Measurements from ENCODE around the gene CNOT6L.
"Not testable (repeated sequence)": the region's sequence is repeated elsewhere in the genome, so short reads cannot be mapped to it uniquely, and the experiment has no call there.

The CNOT6L gene

DNA sequence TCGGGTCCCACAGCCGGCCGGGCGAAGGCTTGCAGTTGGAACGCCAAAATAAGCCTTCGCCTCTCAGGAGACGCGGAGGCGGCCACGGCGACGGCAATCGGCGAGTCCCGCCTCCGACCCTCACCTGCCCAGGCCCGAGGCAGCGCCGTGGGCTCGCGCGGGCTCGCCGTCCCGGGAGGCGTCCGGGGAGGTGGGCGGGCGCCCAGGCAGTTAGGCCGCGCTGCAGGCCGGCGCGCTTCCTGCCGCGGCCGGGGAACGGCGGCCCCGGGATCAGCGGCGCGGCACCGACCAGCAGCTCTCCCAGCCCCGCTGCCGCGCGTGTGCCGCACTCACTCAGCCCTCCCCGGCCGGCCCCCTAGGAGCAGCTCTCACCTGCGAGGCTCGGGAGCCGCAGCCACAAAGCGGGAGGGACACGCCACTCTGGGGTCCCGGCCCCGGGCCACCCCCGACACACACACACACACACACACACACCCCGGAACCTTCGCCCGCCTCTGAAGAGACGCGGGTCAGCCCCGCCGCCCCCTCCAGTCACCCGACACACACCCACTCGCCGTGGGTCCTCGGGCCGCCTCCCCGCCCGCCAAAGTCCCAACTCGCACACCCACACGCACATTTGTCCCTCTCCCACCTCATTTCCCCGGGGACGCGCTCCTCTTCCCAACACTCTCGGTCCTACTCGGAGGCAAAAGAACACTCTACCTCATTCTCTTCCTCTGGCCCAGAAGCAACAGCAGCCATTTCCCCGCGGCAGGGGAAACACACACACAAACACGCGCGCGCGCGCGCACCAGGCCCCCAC lies at the start of gene CNOT6L:
Gene CNOT6L, minus strand, starts transcription at position 767 of the 802 bp plus-strand sequence. Its CDS starts 60 bp downstream, at position 707.
- peak; percentile 68 for DNase-seq (ENCODE audit: low read depth)
- TF ChIP-seq, protein P1, sequence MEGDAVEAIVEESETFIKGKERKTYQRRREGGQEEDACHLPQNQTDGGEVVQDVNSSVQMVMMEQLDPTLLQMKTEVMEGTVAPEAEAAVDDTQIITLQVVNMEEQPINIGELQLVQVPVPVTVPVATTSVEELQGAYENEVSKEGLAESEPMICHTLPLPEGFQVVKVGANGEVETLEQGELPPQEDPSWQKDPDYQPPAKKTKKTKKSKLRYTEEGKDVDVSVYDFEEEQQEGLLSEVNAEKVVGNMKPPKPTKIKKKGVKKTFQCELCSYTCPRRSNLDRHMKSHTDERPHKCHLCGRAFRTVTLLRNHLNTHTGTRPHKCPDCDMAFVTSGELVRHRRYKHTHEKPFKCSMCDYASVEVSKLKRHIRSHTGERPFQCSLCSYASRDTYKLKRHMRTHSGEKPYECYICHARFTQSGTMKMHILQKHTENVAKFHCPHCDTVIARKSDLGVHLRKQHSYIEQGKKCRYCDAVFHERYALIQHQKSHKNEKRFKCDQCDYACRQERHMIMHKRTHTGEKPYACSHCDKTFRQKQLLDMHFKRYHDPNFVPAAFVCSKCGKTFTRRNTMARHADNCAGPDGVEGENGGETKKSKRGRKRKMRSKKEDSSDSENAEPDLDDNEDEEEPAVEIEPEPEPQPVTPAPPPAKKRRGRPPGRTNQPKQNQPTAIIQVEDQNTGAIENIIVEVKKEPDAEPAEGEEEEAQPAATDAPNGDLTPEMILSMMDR (conservative IDR thresholded peaks at IDR 0.05; ENCODE audit: control insufficient read depth, insufficient read depth, low read depth, low read length) = no peak
- peak within 1 kb of the TSS; percentile 89 for H3K4me3 ChIP-seq (ENCODE audit: control insufficient read depth, low read depth, low read length)

DNA sequence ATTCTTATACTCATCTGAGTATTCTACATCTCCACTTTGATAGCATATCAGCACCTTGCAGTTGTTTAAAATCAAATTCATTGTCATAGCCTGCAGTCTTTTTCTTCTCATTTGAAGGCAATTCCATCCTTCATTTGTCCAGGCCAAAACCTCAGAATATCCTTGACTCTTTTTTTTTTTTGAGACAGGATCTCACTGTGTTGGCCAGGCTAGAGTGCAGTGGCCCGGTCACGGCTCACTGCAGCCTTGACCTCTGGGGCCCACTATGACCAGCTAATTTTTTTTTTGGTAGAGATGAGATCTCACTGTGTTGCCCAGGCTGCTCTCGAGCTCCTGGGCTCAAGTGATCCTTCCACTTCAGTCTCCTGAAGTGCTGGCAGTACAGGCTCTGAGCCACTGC lies 46.1 kb upstream of the CNOT6L start:
- no peak for DNase-seq (ENCODE audit: low read depth)
- TF ChIP-seq, protein P1 (conservative IDR thresholded peaks at IDR 0.05; ENCODE audit: control insufficient read depth, insufficient read depth, low read depth, low read length) = no peak
- H3K4me3 ChIP-seq (ENCODE audit: control insufficient read depth, low read depth, low read length) = no peak overlapping the region

DNA sequence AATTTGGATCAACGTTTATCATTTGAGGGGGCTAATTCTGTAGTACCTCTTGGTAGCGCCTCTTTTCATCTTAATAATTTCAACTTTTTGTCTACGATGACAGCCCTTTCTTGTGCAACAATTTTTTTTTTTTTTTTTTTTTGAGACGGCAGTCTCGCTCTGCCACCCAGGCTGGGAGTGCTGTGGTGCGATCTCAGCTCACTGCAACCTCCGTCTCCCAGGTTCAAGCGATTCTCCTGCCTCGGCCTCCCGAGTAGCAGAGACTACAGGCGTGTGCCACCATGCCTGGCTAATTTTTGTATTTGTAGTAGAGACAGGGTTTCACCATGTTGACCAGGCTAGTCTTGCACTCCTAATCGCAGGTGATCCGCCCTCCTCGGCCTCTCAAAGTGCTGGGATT lies 44.2 kb upstream of the CNOT6L start:
- DNase-seq (ENCODE audit: low read depth) = not testable (repeated sequence)
- H3K4me3 ChIP-seq (ENCODE audit: control insufficient read depth, low read depth, low read length) = peak overlapping the region; percentile 99

DNA sequence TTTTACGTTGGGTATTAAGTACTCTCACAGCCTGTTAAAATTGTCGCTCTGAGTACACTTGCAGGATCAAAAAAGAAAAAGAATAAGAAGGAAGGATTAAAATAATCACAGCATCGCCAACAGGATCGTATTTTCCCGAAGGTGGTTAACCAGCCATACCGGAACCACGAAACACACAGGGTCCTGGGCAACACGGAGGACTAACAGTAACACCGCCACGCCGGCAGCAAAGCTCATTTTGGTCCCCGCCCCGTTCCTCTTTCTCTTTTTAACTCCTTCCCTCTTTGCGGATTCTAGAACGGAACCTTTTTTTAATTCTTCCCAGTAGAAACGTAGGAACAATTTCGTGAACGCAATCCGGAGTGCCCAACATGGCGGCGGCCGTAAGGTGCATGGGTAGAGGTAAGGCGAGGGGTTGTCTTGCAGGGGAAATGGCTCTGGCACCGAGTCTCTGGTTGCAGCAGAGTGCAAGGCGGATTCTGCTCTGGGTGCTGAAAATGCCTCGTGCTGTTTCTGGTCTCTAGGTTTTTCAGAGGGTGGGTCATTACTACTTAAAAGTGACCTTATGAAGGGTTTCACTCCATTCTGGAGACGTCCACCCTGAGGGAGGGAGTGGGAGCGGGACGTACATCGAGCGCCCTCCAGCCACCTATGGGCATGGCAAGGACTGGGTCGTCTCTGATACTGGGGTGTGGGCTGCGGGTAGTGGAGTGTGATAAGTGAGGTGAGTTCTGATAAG lies 43.5 kb upstream of the CNOT6L start, which contains the start of gene MRPL1:
Gene MRPL1, plus strand, starts transcription at position 353 of the 739 bp plus-strand sequence. Its CDS starts 19 bp downstream, at position 372.
- TF ChIP-seq, protein P1 (conservative IDR thresholded peaks at IDR 0.05; ENCODE audit: control insufficient read depth, insufficient read depth, low read depth, low read length) = no peak
- DNase-seq (ENCODE audit: low read depth) = peak; percentile 96
- peak within 1 kb of the TSS; percentile 99 for H3K4me3 ChIP-seq (ENCODE audit: control insufficient read depth, low read depth, low read length)

DNA sequence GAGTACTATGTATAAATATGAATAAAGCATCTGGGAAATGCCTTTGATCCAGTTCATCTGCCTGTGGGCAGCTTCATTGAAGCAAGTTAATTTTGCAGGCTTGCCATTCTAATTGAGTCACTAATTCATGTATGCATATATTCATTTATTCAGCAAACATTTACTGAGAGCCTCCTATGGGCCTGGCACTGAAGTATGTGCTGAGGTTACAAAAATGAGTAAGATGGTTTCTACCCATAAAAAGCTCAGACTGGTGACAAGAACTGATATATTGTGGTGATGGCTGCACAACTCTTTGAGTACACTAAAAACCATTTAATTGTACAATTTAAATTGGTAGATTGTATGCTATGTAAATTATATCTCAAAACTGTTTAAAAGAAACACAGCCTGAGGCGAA lies 42.3 kb upstream of the CNOT6L start:
- peak overlapping the region; percentile 99 for H3K4me3 ChIP-seq (ENCODE audit: control insufficient read depth, low read depth, low read length)
- TF ChIP-seq, protein P1 (conservative IDR thresholded peaks at IDR 0.05; ENCODE audit: control insufficient read depth, insufficient read depth, low read depth, low read length) = no peak
- peak; percentile 18 for DNase-seq (ENCODE audit: low read depth)

DNA sequence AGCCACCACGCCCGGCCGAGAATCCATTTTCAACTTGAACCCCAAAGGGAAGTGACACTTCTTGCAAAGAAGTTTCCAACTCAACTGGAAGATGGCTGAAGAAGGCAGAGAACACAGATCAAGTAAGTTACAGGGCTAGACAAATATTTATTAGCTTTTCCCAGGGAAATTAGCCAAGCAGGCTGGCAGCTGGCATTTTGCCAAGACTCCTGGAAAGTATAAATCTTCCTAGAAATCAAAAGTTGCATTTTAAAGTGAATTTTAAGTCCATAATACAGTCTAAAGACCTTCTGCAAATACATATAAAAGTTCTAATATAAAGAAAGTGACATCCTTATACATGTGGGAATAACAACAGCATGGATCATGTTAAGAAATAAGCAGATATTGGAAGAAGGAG lies 40.1 kb upstream of the CNOT6L start:
- no peak overlapping the region for H3K4me3 ChIP-seq (ENCODE audit: control insufficient read depth, low read depth, low read length)
- TF ChIP-seq, protein P1 (conservative IDR thresholded peaks at IDR 0.05; ENCODE audit: control insufficient read depth, insufficient read depth, low read depth, low read length) = no peak
- DNase-seq (ENCODE audit: low read depth) = no peak

DNA sequence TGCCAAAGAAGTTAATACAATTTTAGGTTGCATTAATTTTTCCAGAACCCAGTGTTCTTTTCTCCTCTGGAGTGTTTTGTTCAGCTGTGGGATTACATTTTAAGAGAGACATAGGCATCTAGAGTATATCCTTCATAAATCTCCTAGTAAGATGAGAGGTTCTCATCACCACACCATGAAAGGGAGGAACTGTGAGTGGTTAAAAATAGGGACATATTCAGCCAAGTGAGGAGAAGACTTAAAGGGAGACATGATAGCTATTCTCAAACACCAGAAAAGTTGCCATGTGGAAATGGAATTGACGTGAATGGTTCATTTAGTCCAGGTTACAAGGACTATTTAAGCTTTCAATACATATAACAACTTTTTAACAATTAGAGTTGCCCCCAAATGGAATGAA lies 37.0 kb upstream of the CNOT6L start:
- H3K4me3 ChIP-seq (ENCODE audit: control insufficient read depth, low read depth, low read length) = no peak overlapping the region
- TF ChIP-seq, protein P1 (conservative IDR thresholded peaks at IDR 0.05; ENCODE audit: control insufficient read depth, insufficient read depth, low read depth, low read length) = no peak
- DNase-seq (ENCODE audit: low read depth) = no peak

Data from fibroblast of mammary gland (primary cell).